GM12892 (cell line): ENCODE results near the gene GPR39.

Source experiments
- DNase-seq: peaks from one replicate; pipeline ENCODE4 v3.0.0; 2011; ENCODE audit not compliant: insufficient read length
- FAIRE-seq: peaks from 2 replicates; lab custom pipeline; 2011; peaks lifted over from hg19 to GRCh38; lab: Jason Lieb, UNC
- POLR2A ChIP-seq: IDR thresholded peaks from 2 replicates; pipeline ENCODE4 v1.6.1; 2011; ENCODE audit warnings: low read depth, low read length, control low read depth
- POLR2AphosphoS5 ChIP-seq: IDR thresholded peaks from 2 replicates; pipeline ENCODE4 v1.6.1; 2011; ENCODE audit warnings: low read depth, low read length, control low read depth
- TAF1 ChIP-seq: IDR thresholded peaks from 2 replicates; pipeline ENCODE4 v1.6.1; 2011; ENCODE audit warnings: low read depth, mild to moderate bottlenecking, control low read depth, low read length, borderline replicate concordance

Gene GPR39

GRCh38 chr2:132559921-132560320 lies 143.3 kb downstream of the GPR39 start:
- TF ChIP-seq POLR2A: no peak
- TF ChIP-seq POLR2AphosphoS5: no peak
- TF ChIP-seq TAF1: no peak
- DNase-seq: no peak
- FAIRE-seq: no peak

- no peak for DNase-seq
- TF ChIP-seq POLR2AphosphoS5 (no peak), POLR2A (no peak), TAF1 (no peak)
- FAIRE-seq: no peak
These were observed 144.0 kb downstream of the GPR39 start for GRCh38 chr2:132560562-132560961.

- no peak for FAIRE-seq
- TF ChIP-seq TAF1 (no peak), POLR2A (no peak), POLR2AphosphoS5 (no peak)
- DNase-seq: no peak
These were observed 145.6 kb downstream of the GPR39 start for GRCh38 chr2:132562245-132562644.

GRCh38 chr2:132564065-132564464 lies 147.5 kb downstream of the GPR39 start:
- no peak for TF ChIP-seq TAF1
- TF ChIP-seq POLR2AphosphoS5: no peak
- TF ChIP-seq POLR2A: no peak
- FAIRE-seq: no peak
- no peak for DNase-seq

- no peak for DNase-seq
- TF ChIP-seq TAF1 (no peak), POLR2A (no peak), POLR2AphosphoS5 (no peak)
- no peak for FAIRE-seq
These were observed 149.8 kb downstream of the GPR39 start for GRCh38 chr2:132566379-132566778.

- no peak for FAIRE-seq
- no peak for DNase-seq
- TF ChIP-seq POLR2AphosphoS5: no peak
- no peak for TF ChIP-seq TAF1
These were observed 151.1 kb downstream of the GPR39 start for GRCh38 chr2:132567682-132568081.

GRCh38 chr2:132568656-132569055 lies 152.1 kb downstream of the GPR39 start:
- FAIRE-seq (no peak), DNase-seq (no peak)
- no peak for TF ChIP-seq POLR2A
- TF ChIP-seq TAF1: no peak
- TF ChIP-seq POLR2AphosphoS5: no peak

- TF ChIP-seq TAF1 (no peak), POLR2A (no peak), POLR2AphosphoS5 (no peak)
- no peak for FAIRE-seq
- no peak for DNase-seq
These were observed 156.9 kb downstream of the GPR39 start for GRCh38 chr2:132573444-132574007.

- TF ChIP-seq POLR2A: no peak
- TF ChIP-seq TAF1: no peak
- no peak for TF ChIP-seq POLR2AphosphoS5
- DNase-seq: no peak
- FAIRE-seq: no peak
These were observed 161.1 kb downstream of the GPR39 start for GRCh38 chr2:132577686-132578085.

- TF ChIP-seq POLR2AphosphoS5: no peak
- TF ChIP-seq TAF1: no peak
- no peak for TF ChIP-seq POLR2A
- DNase-seq (no peak), FAIRE-seq (no peak)
These were observed 165.0 kb downstream of the GPR39 start for GRCh38 chr2:132581591-132581990.

- TF ChIP-seq POLR2A (no peak), POLR2AphosphoS5 (no peak)
- DNase-seq (no peak), FAIRE-seq (no peak)
These were observed 165.6 kb downstream of the GPR39 start for GRCh38 chr2:132581991-132582738.

- DNase-seq (no peak), FAIRE-seq (no peak)
- no peak for TF ChIP-seq TAF1
- TF ChIP-seq POLR2A: no peak
- no peak for TF ChIP-seq POLR2AphosphoS5
These were observed 167.2 kb downstream of the GPR39 start for GRCh38 chr2:132583666-132584360.
